Measurements from ENCODE around the gene FAM222A.

Gene FAM222A

DNA sequence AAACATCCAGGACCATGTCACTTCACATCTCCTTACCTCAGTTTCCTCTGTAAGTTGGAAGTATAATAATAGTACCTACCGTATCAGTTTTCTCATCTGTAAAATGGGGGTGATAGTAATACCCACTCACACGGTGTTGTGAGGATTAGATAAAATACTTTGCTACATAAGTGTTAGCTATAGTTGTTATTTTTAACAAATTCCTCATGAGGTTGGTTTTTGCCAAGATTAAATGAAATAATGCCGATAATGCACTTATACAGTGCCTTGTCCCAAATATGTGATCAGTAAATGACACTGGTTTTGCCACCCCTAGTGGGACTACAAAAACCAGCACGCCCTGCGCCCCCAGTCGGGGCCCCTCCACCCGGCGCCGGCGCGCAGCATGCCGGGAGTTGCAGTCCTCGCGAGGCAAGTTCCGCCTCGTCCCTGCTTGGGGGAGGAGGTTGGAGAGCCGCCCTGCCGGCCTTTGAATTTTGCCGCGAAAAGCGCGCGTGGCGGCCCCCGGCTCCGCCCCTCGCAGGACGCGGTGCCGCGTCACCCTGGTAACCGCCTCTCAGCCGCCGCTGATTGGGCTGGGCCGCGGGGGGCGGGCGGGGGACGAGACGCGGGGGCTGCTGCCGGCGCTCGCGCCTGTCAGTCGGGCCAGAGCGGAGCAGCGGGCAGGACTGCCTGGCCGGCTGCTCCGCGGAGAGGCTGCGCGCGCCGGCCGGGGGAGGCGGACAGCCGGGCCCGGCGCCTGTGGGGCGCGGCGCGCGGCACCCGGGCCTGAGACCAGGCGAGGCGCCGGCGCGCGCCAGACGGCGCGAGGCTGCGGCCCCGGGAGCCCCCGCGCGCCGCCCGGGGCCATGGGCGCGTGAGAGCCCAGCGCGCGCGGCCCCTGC lies at the start of gene FAM222A (continued):
- TF ChIP-seq, protein P1, sequence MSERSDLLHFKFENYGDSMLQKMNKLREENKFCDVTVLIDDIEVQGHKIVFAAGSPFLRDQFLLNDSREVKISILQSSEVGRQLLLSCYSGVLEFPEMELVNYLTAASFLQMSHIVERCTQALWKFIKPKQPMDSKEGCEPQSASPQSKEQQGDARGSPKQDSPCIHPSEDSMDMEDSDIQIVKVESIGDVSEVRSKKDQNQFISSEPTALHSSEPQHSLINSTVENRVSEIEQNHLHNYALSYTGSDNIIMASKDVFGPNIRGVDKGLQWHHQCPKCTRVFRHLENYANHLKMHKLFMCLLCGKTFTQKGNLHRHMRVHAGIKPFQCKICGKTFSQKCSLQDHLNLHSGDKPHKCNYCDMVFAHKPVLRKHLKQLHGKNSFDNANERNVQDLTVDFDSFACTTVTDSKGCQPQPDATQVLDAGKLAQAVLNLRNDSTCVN (tag by site-specific recombination; optimal IDR thresholded peaks at IDR 0.05): peak; percentile 12
- TF ChIP-seq TCF7L2 (IDR thresholded peaks at IDR 0.05; ENCODE audit: borderline replicate concordance, low read depth, low read length): peak; percentile 92; the same call in 1 of the 2 replicates
- TF ChIP-seq, protein P2, sequence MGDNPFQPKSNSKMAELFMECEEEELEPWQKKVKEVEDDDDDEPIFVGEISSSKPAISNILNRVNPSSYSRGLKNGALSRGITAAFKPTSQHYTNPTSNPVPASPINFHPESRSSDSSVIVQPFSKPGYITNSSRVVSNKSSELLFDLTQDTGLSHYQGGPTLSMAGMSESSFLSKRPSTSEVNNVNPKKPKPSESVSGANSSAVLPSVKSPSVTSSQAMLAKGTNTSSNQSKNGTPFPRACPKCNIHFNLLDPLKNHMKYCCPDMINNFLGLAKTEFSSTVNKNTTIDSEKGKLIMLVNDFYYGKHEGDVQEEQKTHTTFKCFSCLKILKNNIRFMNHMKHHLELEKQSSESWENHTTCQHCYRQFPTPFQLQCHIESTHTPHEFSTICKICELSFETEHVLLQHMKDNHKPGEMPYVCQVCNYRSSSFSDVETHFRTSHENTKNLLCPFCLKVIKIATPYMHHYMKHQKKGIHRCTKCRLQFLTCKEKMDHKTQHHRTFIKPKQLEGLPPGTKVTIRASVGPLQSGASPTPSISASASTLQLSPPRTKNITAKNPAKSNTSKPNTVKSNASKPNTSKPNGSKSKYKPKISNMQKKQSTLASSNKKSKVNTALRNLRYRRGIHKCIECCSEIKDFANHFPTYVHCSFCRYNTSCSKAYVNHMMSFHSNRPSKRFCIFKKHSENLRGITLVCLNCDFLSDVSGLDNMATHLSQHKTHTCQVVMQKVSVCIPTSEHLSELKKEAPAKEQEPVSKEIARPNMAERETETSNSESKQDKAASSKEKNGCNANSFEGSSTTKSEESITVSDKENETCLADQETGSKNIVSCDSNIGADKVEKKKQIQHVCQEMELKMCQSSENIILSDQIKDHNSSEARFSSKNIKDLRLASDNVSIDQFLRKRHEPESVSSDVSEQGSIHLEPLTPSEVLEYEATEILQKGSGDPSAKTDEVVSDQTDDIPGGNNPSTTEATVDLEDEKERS (tag by site-specific recombination; IDR thresholded peaks at IDR 0.05): no peak
- no peak for TF ChIP-seq ZNF560 (tag by site-specific recombination; IDR thresholded peaks at IDR 0.05; ENCODE audit: borderline replicate concordance)
- no peak for TF ChIP-seq REPIN1 (tag by site-specific recombination; IDR thresholded peaks at IDR 0.05; ENCODE audit: low read depth)
- TF ChIP-seq, protein P3, sequence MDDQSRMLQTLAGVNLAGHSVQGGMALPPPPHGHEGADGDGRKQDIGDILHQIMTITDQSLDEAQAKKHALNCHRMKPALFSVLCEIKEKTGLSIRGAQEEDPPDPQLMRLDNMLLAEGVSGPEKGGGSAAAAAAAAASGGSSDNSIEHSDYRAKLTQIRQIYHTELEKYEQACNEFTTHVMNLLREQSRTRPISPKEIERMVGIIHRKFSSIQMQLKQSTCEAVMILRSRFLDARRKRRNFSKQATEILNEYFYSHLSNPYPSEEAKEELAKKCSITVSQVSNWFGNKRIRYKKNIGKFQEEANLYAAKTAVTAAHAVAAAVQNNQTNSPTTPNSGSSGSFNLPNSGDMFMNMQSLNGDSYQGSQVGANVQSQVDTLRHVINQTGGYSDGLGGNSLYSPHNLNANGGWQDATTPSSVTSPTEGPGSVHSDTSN (CRISPR knock-in tag; IDR thresholded peaks at IDR 0.05): peak; percentile 14; the same call in 1 of the 2 replicates
- peak; percentile 72 for TF ChIP-seq ZNF335 (tag by site-specific recombination; conservative IDR thresholded peaks at IDR 0.05)
- TF ChIP-seq ZNF426 (tag by site-specific recombination; IDR thresholded peaks at IDR 0.05): no peak
- no peak for TF ChIP-seq GFI1B (tag by site-specific recombination; IDR thresholded peaks at IDR 0.05)
- TF ChIP-seq KLF10 (tag by site-specific recombination; IDR thresholded peaks at IDR 0.05): peak; percentile 35; the same call in 1 of the 2 replicates
- TF ChIP-seq ZNF571 (tag by site-specific recombination; IDR thresholded peaks at IDR 0.05): no peak
- 0 out of 2 replicates have a peak, but pooled peaks have one; percentile 10 for TF ChIP-seq YY1 (tag by site-specific recombination; IDR thresholded peaks at IDR 0.05)
- TF ChIP-seq ZNF514 (tag by site-specific recombination; IDR thresholded peaks at IDR 0.05): no peak
- TF ChIP-seq MZF1 (tag by site-specific recombination; IDR thresholded peaks at IDR 0.05; ENCODE audit: borderline replicate concordance): no peak
- TF ChIP-seq, protein P4, sequence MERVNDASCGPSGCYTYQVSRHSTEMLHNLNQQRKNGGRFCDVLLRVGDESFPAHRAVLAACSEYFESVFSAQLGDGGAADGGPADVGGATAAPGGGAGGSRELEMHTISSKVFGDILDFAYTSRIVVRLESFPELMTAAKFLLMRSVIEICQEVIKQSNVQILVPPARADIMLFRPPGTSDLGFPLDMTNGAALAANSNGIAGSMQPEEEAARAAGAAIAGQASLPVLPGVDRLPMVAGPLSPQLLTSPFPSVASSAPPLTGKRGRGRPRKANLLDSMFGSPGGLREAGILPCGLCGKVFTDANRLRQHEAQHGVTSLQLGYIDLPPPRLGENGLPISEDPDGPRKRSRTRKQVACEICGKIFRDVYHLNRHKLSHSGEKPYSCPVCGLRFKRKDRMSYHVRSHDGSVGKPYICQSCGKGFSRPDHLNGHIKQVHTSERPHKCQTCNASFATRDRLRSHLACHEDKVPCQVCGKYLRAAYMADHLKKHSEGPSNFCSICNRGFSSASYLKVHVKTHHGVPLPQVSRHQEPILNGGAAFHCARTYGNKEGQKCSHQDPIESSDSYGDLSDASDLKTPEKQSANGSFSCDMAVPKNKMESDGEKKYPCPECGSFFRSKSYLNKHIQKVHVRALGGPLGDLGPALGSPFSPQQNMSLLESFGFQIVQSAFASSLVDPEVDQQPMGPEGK (tag by site-specific recombination; IDR thresholded peaks at IDR 0.05): peak; percentile 88
- no peak for TF ChIP-seq ZNF202 (tag by site-specific recombination; IDR thresholded peaks at IDR 0.05; ENCODE audit: borderline replicate concordance)
- TF ChIP-seq, protein P5, sequence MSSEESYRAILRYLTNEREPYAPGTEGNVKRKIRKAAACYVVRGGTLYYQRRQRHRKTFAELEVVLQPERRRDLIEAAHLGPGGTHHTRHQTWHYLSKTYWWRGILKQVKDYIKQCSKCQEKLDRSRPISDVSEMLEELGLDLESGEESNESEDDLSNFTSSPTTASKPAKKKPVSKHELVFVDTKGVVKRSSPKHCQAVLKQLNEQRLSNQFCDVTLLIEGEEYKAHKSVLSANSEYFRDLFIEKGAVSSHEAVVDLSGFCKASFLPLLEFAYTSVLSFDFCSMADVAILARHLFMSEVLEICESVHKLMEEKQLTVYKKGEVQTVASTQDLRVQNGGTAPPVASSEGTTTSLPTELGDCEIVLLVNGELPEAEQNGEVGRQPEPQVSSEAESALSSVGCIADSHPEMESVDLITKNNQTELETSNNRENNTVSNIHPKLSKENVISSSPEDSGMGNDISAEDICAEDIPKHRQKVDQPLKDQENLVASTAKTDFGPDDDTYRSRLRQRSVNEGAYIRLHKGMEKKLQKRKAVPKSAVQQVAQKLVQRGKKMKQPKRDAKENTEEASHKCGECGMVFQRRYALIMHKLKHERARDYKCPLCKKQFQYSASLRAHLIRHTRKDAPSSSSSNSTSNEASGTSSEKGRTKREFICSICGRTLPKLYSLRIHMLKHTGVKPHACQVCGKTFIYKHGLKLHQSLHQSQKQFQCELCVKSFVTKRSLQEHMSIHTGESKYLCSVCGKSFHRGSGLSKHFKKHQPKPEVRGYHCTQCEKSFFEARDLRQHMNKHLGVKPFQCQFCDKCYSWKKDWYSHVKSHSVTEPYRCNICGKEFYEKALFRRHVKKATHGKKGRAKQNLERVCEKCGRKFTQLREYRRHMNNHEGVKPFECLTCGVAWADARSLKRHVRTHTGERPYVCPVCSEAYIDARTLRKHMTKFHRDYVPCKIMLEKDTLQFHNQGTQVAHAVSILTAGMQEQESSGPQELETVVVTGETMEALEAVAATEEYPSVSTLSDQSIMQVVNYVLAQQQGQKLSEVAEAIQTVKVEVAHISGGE (tag by site-specific recombination; conservative IDR thresholded peaks at IDR 0.05; ENCODE audit: low read depth): peak; percentile 50
- TF ChIP-seq, protein P6, sequence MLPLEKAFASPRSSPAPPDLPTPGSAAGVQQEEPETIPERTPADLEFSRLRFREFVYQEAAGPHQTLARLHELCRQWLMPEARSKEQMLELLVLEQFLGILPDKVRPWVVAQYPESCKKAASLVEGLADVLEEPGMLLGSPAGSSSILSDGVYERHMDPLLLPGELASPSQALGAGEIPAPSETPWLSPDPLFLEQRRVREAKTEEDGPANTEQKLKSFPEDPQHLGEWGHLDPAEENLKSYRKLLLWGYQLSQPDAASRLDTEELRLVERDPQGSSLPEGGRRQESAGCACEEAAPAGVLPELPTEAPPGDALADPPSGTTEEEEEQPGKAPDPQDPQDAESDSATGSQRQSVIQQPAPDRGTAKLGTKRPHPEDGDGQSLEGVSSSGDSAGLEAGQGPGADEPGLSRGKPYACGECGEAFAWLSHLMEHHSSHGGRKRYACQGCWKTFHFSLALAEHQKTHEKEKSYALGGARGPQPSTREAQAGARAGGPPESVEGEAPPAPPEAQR (tag by site-specific recombination; IDR thresholded peaks at IDR 0.05): no peak
- no peak for TF ChIP-seq ZNF37A (tag by site-specific recombination; IDR thresholded peaks at IDR 0.05)
- peak; percentile 89 for TF ChIP-seq ZNF664 (tag by site-specific recombination; IDR thresholded peaks at IDR 0.05)
- no peak for TF ChIP-seq ZNF324 (tag by site-specific recombination; IDR thresholded peaks at IDR 0.05)
- TF ChIP-seq ZNF416 (tag by site-specific recombination; IDR thresholded peaks at IDR 0.05): no peak
- no peak for TF ChIP-seq ZNF501 (tag by site-specific recombination; IDR thresholded peaks at IDR 0.05)
- TF ChIP-seq ZNF394 (tag by site-specific recombination; IDR thresholded peaks at IDR 0.05; ENCODE audit: borderline replicate concordance): no peak

Measured in HEK293 (cell line).